ENCODE measurements around the gene XRN1.
A peak's percentile ranks its signal among the peaks of the same experiment; 100 is the strongest.

XRN1 gene

DNA sequence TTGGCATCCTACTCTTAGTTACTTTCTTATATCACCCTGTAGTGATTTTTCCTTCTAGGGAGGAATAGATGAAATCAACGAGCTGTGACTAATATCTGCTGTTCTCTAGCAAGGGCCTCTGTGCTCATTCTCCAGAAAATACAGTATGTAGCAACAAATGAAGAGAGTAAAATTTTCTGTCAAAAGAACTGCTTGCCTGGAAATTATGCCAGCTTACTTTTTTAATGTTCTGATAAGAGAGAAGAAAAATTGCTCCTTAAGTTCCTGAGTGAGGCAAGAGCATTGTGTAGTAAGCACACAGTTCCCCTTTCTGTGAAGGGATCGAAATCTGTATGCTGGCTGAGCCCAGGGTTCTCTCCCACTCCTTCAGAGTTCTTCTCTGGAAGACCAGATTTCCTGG lies 171.1 kb downstream of the XRN1 start:
- TF ChIP-seq POLR2A (IDR thresholded peaks at IDR 0.05; ENCODE audit: extremely low read depth, insufficient read length) (no peak), MYC (IDR thresholded peaks at IDR 0.05; ENCODE audit: low read depth, low read length) (no peak)
- TF ChIP-seq, protein P1, sequence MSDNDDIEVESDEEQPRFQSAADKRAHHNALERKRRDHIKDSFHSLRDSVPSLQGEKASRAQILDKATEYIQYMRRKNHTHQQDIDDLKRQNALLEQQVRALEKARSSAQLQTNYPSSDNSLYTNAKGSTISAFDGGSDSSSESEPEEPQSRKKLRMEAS (IDR thresholded peaks at IDR 0.05; ENCODE audit: low read depth, low read length), result no peak
- TF ChIP-seq, protein P2, sequence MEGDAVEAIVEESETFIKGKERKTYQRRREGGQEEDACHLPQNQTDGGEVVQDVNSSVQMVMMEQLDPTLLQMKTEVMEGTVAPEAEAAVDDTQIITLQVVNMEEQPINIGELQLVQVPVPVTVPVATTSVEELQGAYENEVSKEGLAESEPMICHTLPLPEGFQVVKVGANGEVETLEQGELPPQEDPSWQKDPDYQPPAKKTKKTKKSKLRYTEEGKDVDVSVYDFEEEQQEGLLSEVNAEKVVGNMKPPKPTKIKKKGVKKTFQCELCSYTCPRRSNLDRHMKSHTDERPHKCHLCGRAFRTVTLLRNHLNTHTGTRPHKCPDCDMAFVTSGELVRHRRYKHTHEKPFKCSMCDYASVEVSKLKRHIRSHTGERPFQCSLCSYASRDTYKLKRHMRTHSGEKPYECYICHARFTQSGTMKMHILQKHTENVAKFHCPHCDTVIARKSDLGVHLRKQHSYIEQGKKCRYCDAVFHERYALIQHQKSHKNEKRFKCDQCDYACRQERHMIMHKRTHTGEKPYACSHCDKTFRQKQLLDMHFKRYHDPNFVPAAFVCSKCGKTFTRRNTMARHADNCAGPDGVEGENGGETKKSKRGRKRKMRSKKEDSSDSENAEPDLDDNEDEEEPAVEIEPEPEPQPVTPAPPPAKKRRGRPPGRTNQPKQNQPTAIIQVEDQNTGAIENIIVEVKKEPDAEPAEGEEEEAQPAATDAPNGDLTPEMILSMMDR (IDR thresholded peaks at IDR 0.05; ENCODE audit: low read depth, low read length), result no peak
- H3K4me3 ChIP-seq (ENCODE audit: low read depth, low read length), result no peak overlapping the region
- DNase-seq (ENCODE audit: low read depth), result peak; percentile 67

DNA sequence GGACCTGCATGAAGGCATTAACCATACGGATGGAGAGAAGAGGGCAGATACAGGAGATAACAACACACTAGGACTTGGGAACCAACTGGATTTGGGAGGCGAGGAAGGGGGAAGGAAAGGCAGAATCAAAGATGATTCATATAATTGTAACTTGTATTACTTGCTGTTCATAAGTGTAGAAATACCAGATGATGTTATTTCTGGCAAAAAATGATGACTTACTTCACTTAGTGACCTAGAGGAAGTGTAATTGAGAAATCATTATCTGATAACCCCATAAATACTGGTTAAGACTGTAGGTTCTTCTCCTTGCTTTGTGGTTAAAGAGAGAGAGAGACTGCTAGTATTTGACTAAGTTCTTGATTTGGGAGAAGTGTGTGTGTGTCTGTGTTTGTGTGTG lies 172.0 kb downstream of the XRN1 start:
- no peak for TF ChIP-seq MYC (IDR thresholded peaks at IDR 0.05; ENCODE audit: low read depth, low read length)
- TF ChIP-seq, protein P2 (IDR thresholded peaks at IDR 0.05; ENCODE audit: low read depth, low read length), result no peak
- no peak for TF ChIP-seq POLR2A (IDR thresholded peaks at IDR 0.05; ENCODE audit: extremely low read depth, insufficient read length)
- H3K4me3 ChIP-seq (ENCODE audit: low read depth, low read length), result no peak overlapping the region
- peak; percentile 73 for DNase-seq (ENCODE audit: low read depth)

DNA sequence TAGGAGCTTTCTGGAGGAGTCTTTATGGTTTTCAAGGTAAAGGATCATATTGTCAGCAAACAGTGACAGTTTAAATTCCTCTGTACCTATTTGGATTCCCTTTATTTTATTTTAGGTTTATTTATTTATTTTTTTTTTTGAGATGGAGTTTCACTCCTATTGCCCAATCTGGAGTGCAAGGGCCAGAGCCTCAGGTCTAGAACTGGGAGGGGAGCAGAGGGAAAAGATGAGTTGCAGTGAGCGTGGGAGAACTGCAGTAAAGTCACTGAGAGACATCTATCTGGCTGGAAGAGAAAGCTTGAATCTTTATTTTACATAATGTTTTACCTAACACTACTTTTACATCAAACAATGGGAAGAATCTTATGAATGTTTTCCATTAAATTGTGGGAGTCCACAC lies 172.9 kb downstream of the XRN1 start:
- no peak for DNase-seq (ENCODE audit: low read depth)
- H3K4me3 ChIP-seq (ENCODE audit: low read depth, low read length), result no peak overlapping the region
- TF ChIP-seq, protein P1 (IDR thresholded peaks at IDR 0.05; ENCODE audit: low read depth, low read length), result no peak

DNA sequence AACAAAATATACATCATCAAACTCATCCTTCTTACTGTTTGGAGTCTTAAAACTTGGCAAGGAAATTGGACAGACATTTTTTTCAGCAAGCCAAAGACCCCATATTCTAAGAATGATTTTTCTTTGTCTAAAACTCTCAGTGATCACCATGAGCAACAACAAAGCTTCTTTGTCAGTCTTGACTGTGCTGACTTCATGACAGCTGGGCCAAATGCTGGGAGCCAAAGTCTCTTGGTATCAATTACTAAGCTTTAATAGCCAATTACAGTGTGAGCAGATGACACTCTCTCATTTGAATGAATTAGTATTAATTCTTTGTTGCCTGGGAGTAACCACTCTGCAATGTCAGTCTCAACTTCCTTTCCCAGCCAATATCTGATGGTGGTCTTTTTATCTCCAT lies 174.3 kb downstream of the XRN1 start:
- TF ChIP-seq MYC (IDR thresholded peaks at IDR 0.05; ENCODE audit: low read depth, low read length) (no peak), POLR2A (IDR thresholded peaks at IDR 0.05; ENCODE audit: extremely low read depth, insufficient read length) (no peak)
- TF ChIP-seq, protein P2 (IDR thresholded peaks at IDR 0.05; ENCODE audit: low read depth, low read length), result no peak
- DNase-seq (ENCODE audit: low read depth), result no peak
- H3K4me3 ChIP-seq (ENCODE audit: low read depth, low read length), result no peak overlapping the region

DNA sequence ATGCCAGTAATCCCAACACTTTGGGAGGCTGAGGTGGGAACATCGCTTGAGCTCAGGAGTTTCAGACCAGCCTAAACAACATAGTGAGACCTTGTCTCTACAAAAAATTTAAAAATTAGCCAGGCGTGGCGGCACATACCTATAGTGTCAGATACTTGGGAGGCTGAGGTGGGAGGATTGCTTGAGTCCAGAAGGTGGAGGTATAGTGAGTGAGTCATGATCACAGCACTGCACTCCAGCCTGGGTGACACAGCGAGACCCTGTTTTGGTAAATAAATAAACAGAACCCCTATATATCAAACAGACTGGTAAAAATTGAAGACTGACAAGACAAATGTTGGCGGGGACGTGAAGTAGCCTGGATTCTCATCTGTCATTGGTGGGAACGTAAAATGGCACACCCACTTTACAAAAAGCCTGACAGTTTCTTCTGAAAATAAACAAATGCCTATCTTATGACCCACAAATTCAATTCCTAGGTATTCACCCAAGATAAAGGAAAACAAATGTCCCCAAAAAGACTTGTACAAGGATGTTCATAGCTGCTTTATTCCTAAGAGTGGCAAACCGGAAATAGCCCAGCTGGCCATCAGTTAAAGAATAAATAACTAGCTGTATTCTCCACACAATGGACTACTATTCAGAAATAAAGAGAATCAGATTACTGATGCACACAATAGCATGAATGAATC lies 175.5 kb downstream of the XRN1 start:
- no peak for DNase-seq (ENCODE audit: low read depth)
- TF ChIP-seq, protein P1 (IDR thresholded peaks at IDR 0.05; ENCODE audit: low read depth, low read length), result no peak
- TF ChIP-seq, protein P2 (IDR thresholded peaks at IDR 0.05; ENCODE audit: low read depth, low read length), result no peak
- no peak for TF ChIP-seq POLR2A (IDR thresholded peaks at IDR 0.05; ENCODE audit: extremely low read depth, insufficient read length)
- no peak for TF ChIP-seq MYC (IDR thresholded peaks at IDR 0.05; ENCODE audit: low read depth, low read length)
- no peak overlapping the region for H3K4me3 ChIP-seq (ENCODE audit: low read depth, low read length)

DNA sequence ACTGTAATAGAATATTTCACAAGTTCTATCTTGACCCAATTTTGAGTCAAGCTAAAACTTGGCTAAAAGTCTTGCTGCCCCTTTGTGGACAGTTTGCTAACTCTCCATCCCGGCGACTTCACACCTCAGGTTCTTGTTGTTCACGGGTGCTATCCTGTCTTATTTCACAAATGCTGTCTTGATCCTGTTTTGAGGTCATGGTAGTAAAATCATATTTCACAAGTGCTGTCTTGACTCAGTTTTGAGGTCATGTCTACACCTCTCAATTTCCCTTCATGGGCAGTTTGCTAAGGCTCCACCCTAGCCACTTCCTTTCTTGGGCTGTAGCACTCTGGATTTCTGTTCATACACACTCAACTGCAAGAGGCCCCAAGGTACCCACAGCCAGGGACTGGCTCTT lies 177.4 kb downstream of the XRN1 start:
- peak; percentile 78 for DNase-seq (ENCODE audit: low read depth)
- no peak overlapping the region for H3K4me3 ChIP-seq (ENCODE audit: low read depth, low read length)
- TF ChIP-seq POLR2A (IDR thresholded peaks at IDR 0.05; ENCODE audit: extremely low read depth, insufficient read length) (no peak), MYC (IDR thresholded peaks at IDR 0.05; ENCODE audit: low read depth, low read length) (no peak)
- TF ChIP-seq, protein P2 (IDR thresholded peaks at IDR 0.05; ENCODE audit: low read depth, low read length), result no peak
